GM18519 (cell line): ENCODE measurements around the gene FUT8.

Experiments
- ATAC-seq: cut with Tn5 transposase; IDR thresholded peaks from one replicate; pipeline ENCODE4 v1.9.1; 2021; ENCODE audit warnings: mild to moderate bottlenecking, moderate library complexity; ENCODE audit not compliant: unreplicated experiment, low FRiP score

FUT8 gene

DNA sequence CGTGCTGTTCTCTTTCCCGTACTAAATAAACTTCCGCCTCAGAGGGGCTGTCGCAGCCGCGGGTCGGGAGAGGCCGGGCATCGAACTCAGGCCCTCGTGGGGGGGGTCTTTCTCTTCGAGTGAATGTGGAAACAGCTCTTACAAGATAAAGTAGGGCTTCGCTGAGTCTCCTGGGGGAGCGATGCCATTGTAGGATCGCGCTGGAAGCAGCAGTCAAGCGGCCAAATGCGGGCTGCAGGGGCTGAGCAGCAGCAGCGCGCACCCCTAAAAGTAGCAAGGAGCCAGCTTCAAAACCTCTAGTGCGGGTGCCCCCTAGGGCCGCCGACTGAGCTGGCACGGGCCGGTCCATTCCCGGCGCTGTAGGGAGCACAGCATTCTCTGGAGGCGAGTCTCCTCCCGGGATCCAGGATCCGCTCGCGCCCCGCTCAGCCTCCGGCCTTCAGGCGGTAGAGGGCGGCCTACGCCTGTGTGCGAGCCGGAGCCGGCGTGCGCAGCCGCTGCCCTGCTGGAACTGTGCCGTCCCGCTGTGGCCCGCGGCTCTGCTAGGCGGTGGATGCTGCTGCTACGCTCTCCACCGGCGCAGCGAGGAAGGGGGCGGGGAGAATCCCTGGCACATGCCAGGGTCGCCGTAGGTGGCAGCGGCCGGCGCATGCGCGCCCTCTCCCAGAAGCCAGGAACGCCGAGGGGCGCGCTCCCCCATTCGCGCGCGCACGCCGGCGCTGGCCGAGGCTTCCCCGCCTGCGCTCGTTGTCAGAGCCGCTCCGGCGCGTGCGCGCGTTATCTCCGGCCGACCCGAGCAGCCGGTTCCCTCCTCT lies at the start of gene FUT8:
Gene FUT8, plus strand, starts transcription at position 699 of the 815 bp plus-strand sequence. CDS start 148,834 bp downstream, outside the sequence.
- peak; percentile 44 for ATAC-seq

DNA sequence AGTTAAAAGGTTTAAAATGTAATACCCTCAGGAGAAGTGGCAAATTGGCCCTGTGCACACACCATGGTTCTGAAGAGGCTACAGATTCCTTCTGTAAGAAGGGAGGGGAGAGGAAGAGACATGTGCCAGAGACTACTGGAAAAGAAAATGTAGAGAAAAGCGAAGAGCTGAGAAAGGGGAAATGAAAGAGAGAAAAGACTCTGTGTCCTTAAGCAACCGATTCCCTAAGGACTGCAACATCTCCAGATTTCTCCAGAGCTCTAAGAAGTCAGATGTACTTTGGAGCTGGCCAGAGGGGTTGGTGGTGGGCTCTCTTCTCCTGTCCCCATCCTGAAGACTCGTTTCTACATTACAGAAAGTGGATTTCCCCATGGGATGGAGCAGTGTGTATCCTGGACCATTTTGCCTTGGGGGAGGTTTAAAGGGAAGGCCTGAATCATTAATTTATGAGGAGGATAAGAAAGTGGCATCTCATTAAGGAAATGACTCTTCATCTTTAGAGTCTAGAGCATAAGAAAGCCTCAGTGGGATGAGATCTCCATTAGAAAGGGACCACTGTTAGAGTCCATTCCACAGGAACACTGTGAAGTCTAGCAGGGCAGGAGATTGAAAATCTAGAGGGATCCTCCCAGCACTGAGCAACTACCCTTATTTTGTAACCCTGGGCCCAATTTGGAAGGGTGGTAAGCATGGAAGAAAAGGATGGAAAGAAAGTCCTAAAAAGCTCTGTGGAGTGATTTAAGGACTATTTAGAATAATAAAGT lies 45.5 kb upstream of the FUT8 start:
- no peak for ATAC-seq

DNA sequence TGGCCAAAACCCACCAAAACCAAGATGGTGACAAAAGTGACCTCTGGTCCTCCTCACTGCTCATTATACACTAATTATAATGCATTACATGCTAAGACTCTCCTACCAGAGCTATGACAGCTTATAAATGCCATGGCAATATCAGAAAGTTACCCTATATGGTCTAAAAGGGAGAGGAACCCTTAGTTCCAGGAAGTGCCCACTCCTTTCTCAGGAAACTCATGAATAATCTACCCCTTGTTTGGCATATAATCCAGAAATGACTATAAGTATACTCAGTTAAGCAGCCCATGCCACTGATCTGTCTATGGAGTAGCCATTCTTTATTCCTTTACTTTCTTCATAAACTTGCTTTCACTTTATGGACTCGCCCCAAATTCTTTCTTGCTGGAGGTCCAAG lies 43.0 kb upstream of the FUT8 start:
- no peak for ATAC-seq

DNA sequence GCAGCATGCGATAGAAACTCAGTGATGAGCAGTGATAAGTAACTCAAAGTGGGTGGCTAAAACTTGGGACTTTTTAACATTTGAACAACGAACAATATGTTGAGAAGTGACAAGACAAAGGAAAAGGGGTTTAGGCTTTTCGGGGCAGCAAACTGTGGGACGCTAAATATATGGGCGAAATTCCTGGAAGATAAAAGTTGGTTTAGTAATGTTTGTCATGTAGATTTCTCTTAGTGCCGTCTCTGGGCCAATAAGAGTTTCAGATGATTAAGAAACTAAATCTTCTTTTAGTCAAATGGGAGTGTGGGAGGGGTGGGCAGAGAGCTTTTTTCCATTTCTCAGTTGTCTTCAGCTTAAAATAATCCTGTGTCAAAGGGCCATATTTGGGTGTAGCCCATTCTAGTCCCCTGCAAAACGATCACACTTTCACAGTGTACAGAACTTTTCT lies 41.7 kb upstream of the FUT8 start:
- no peak for ATAC-seq

DNA sequence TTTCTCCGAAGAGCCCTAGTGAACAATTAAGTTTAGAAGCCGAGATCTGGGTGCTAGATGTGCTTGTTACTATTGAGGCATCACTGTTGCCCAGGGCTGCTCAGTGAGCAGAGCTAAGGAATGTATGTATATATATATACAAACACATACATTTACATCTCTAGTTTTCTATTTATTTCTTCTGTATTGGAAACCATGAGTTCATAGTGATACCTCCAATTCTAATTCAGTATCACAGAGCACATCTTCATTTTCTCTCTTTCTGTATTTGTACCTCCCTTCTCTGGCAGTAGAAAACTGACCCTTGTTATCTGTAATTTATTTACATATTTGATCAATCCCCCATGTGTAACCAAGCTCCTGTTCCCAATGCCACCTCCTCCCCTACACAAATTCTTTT lies 40.7 kb upstream of the FUT8 start:
- no peak for ATAC-seq

DNA sequence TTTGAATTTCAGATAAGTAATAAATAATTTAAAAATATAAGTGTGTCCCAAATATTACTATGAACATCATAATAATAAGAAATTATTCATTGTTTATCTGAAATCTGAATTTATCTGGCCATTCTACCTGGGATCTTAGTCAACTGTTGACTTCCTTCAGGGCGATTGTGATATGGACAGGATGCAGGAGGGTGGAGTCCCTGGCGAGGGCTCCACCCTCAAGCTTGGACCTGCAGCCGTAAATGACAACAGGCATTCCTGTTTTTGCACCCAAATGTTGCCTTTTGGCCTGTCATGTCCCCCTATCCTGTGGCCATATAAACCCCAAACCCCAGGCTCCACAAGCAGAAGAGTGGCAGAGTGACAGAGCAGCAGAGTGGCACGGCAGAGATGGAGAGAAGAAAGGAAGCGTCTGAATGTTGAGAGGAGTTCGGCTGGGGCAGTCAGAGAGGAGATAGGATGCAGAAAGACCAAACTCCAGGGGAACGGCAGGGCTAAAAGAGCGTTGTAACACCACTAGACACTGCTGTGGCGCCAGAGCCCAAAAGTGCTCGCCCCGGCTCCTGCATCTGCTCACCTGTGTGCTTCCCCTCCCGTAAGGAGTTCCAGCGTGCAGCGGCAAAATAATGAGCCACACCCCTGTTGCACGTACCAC lies 39.4 kb upstream of the FUT8 start:
- ATAC-seq, result no peak

DNA sequence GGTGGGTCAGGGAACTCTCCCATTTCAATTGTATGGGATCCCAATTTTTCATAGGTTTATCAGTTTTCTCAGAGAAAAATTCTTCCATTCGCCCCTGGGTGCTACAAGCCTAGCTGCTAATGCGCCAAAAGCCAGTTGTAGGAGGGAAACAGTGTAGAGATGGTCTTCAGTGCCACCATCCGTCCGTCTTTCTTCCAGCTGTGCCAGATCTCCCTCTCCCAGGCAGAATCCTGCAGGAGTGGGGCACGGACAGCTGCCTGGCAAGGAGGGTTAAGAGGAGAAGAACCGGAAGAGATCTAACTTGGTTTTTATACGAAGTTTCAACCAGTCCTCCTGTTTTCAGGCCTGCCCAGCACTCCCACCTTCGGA lies 38.9 kb upstream of the FUT8 start:
- ATAC-seq, result no peak

DNA sequence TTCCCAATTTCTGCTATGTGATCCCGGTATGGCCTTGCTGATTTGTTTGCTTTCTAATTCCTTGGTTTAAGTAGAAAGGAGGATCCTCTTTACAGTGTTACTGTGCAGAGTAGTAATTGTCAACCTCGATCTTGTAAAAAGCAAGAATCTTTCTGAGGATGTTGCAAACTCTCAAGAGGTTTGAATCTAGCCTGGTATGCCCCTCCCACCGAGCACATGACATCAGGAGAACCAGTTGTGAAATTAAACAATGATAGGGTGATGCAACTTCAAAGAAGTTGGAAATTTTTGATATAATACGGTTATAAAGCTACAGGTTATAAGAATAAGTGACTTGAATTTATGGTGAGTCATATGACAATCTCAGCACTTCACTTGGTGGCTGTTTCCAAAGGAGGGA lies 35.0 kb upstream of the FUT8 start:
- no peak for ATAC-seq

DNA sequence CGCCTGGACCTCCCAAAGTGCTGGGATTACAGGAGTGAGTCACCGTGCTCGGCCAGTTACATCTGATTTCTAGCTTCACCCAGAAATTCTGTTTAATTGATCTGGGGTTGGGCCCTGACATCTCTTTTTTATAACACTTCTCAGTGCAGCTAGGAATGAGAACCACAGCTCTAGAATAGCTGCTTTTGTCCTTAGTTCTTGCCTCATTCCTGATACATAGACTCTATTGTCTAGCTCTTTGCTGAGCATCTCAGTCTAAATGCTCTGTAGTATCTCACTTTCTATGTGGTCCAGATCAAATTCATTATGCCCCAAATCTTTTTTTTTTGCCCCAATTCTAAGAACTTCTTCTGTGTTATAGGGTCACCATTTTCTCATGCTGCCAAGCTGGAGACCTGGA lies 29.9 kb upstream of the FUT8 start:
- no peak for ATAC-seq

DNA sequence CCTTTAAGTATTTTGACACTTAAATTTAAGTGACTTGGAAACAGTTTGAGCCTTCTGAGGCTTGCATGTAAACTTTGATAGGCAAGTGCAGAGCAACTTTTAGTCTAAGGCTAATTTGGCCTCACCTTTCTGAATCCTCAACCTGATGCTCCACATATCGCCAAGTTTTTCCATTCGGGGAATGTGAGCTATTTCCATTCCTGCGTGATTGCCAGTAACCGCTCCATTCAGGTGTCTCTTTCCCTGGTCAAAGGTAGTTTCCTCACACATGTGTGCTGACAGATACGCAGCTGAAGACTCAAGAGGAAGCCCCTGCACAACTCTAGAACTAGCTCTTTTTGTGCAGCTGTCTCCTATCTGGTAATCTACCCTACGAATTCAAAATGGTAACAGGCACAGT lies 25.4 kb upstream of the FUT8 start:
- no peak for ATAC-seq

DNA sequence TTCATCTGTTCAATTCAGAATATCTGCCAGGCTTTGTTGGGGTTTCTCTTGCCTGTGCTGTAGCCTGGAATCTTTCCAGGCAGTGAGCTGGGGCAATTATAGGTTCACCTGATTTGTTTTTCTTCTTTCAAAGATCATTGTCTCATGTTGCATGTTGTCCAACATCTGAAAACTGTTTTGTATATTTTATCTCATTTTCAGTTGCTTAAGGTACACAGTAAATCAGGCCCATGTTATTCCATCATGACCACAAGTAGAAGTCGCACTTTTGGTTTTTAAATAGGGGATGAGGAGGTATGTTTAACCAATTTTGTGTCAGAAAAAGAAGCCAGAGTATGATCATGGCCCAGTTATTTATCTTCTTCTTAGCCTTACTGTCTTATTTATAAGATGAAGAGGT lies 24.9 kb upstream of the FUT8 start:
- ATAC-seq, result no peak

DNA sequence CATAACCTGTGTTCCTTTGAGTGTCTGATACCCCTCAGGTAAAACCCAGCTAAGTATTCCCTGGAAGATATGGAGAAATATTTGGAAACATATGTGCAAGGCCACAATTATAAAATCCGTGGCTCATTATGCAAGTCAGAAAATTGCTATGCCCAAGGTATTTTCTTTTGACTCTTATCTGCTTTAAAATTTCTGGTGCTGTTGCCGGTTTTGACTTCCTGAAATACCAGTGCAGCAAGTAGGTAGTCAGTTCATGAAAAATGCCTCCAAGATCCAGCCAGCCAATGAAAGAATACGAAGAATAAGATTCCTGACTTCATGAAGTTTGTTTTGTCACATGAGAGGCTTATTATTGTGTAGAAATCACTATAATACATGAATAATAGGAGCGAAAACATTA lies 20.2 kb upstream of the FUT8 start:
- no peak for ATAC-seq

DNA sequence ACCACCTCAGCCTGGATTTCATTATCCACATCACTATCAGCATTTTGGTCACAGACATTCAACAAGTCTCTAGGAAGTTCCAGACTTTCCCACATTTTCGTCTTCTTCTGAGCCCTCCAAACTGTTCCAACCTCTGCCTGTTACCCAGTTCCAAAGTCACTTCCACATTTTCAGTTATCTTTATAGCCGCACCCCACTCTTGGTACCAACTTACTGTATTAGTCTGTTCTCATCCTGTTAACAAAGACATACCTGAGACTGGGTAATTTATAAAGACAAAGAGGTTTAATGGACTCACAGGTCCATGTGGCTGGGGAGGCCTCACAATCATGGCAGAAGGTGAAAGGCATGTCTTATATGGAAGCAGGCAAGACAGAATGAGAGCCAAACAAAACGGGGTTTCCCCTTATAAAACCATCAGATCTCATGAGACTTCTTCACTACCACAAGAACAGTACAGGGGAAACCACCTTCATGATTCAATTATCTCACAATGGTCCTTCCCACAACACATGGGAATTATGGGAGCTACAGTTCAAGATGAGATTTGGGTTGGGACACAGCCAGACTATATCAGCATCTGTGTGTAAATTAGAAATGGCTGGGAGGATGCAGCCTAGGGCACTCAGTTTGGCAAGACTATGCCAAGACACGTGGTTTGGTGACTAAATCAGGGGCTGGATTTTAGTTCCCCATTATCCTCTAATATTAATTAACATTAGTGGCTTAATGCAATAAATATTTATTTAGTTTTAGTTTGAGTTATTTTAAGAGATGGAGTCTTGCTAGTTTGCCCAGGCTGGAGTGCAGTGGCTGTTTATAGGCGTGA lies 16.2 kb upstream of the FUT8 start:
- no peak for ATAC-seq

DNA sequence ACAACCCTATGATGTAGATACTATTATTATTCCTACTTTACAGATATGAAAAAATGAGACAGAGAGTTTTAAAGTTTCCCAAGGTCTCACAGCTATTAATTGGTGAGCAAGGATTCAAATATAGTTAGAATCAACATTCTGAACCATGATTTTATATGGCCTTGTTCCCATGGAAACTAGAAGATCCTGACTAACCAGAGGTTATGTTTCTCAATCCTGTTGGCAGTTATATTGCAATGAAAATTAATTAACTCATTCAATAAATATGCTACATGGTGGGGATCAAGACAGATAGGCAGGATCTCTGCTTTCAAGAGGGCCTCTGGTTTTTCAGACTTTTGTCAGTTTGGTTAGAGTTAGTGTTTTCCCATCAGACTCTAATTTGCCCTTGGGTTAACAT lies 9.3 kb upstream of the FUT8 start:
- ATAC-seq, result no peak

DNA sequence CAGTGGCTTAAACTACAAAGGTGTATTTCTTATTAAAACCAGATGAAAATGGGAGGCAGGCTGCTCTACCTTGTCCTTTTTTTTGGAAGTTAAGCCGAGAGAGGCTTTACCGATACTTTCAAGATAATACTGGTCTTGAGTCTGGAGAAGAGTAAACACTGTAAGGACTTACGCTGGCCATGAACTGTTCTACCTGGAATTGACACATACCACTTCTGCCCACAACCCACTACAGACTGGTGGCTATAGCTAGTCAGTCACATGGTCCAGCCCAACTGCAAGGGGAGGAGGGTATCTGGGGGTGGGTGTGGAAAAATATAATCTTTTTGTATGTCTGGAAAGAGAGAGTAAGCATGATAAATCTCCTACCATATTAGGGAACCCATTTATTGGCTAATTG lies 4.4 kb upstream of the FUT8 start:
- ATAC-seq, result no peak

DNA sequence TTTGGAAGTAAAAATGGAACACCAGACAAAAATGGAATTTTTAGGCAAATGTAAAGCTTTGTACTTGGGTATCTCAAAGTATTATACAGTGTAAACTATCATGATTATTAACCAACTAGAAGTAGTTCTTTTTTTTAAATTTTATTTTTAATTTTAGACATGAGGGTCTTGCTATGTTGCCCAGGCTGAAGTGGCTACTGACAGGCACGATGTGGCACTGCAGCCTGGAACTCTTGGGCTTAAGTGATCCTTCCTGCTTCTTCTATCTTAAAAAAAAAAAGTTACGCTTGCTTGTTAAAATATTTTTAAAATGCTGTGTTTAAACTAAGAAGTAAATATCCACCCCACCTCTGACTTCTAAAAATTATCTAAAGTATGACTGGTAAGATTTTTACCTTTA lies 1.9 kb upstream of the FUT8 start:
- no peak for ATAC-seq

DNA sequence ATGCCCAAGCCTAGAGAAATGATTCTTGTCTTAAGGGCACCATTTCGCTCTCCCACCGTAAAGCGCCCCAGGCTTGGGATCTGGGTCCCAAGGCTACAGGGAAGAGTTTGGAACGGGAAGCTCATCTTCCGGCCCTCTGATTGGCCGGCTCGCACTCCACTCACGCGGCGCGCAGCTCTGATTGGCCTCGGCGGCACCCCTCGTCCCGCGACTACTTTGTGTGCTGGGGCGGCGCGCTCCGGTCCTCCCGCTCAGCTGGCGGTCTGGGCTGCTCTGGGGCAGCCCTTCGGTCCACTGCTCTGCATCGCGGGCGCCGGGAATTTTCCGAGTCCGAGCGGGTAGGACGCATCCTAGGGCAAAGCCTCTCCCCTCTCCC lies 886 bp upstream of the FUT8 start:
- ATAC-seq, result peak; percentile 34

DNA sequence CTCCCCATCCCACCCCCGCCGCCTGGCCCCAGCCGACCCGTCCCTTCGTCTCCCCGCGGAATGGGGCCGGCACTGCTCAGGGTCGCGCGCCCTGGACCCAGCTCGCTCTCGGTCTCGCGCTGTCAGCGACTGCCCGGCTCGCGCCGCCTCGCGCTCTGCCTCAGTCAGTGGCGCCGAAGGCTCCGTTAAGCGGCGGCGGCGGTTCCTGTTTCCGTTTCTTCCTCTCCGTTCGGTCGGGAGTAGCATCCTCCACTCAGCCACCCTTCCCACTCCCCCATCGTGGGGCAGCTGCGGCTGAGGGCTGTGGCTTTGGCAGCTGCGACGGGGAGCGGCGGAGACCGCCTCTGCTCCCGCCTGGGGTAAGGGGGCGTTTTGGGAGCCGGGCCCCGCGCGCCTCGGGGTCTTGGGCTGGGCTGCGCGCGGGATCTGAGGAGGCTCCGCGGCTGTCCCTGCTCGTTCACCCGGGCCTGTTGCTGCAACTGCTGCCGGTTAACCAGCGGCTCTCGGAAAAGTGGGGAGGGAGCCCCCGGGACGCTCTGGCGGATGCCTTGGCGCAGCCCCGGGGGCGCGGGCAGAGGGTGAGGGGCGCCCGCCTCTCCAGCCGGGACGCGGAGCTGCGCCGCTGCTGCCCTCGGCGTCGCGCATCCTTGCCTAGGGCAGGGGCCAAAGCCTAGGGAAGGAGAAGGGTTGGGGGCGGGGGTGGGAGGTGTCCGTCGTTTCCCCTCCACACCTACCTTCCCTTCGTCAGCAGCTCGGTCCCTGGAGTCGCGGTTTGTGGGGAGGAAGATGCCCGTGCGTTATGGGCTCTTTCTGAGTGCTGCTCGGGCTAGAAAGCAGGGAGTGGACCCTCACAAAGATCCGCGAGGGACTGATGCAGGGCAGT lies 567 bp downstream of the FUT8 start:
- peak; percentile 25 for ATAC-seq

DNA sequence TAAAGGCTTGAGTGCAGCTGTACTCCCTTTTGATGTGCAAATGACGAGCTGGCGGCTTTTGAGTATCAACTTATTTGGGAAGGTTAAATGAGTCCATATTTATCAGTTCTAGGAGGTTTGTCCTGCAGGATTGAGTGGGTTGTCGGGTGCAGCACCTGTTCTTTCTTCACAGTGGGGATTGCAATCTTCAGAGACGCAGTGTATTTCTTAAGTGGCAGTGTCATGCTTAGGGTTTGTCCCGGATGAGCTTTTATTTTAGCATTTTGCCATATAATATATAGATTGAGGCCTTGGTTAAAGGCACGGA lies 1.2 kb downstream of the FUT8 start:
- ATAC-seq, result no peak
